ENCODE measurements around the gene CDH4. TPM values are rescaled to one million over a fixed set of nuclear protein-coding genes. Genes with fewer than 3 reads are reported as not detected.

The CDH4 gene
- total RNA-seq, 1 donor from 2014 or later: 2.2 TPM

DNA sequence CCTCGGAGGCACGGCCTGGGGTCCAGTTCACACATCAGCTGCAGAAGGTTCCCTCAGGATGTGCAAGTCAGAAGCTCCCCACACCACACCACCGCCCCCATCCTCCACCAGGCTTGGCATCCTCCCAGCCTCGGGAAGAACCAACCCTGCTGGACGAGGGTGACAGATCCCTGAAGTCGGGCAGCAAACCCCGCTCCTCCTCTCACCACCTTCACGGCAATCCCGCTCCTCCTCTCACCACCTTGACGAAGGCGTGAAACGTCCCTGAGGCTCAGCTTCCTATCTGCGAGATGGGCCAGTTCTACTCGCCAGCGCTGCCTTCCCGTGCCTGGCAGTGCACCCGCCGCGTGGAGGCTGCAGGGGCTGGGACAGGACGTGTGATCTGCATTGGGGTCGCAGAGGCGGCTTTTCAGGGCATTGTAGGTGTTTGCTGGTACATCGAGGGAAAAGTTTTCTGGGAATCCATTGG lies 486.6 kb downstream of the CDH4 start:
- DNase-seq (ENCODE audit: low spot score) (no peak), ATAC-seq (no peak)
- intact Hi-C loops (cut with DNase I): no loop called here

DNA sequence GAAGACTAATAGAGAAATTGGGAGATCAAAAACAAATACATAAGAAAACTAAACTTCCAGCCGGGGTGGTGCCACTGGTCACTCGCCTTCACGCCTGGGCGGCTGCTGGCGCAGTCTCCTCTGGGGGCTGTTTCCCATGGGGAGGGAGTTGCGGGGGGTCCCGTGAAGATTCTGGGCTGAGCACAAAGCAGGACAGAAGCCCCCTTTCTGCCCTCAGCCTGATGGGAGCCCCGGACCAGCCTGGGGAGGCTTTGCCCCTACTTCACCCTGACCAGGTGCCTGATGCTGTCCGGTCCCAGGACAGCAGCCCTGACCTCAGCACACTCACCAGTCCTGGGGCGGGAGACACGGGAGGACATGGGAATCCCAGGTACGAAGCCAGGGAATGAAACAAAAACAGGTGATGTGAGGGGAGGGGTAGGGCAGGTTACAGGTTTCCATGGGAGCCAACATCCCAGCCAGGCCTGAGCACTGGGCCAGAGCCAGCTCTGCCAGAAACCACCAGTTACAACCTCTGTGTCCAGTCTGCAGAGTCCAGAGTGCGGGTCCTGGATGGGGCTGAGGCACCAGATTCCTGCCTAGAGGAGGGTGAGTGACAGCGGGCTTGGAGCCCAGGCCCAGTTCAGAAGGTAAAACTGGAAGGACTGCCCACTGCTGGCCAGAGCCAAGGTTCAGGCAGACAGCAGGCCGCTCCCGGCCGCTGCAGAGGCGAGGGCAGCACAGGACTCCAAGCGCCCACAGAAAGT lies 487.2 kb downstream of the CDH4 start:
- DNase-seq (ENCODE audit: low spot score): no peak

DNA sequence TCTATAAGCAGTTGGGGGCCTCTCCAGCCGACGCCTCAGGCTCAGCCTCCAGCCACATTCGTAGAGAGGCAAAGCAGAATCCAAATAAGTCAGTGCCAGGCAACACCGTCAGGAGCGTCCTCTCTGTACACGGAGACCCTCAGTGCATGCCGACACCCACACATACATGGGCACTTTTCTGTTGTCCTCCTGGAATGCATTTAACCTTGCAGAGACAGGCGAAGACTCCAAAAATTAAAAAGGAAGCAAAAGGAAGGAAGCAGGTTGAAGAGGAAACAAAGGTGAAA lies 487.7 kb downstream of the CDH4 start:
- DNase-seq (ENCODE audit: low spot score): no peak
- ATAC-seq: no peak
- intact Hi-C loops (cut with DNase I): no loop called here

More for the DNA sequence above, 487.2 kb downstream of the CDH4 start:
- intact Hi-C loops (cut with DNase I): no loop called here
- ATAC-seq: no peak

DNA sequence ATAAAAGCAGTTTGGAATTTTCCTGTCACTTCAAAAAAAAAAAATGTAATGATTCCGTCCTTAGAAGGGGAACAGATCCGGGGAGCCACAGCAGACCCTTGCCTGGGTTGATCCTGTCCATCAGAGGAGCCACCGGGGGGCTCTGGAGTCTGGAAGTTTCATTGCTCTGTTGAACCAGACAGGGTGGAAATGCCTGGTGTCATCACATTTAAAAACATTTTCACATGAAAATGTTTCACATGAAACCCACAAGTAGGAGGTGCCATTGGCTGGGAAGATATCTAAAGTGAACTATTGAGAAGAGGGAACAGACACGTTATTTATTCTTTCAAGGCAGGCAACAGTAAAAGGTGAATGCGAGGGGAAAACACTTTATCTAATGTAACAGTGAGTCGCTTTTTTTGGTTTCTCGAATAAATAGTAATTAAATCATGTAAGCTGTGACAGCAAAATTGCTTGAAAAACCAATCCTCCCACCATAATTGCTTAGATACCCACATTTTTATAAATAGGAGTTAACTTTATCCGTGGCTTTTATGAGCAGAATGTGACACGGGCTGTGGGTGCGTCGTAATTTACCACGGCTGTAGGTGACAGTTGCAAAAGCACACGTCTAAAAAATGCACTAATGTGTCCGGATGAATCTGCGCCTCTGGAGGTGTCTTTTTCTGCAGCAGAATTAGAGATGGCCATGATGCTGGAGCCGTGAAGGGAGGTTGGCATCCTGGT lies 490.2 kb downstream of the CDH4 start:
- ATAC-seq (no peak), DNase-seq (ENCODE audit: low spot score) (no peak)

DNA sequence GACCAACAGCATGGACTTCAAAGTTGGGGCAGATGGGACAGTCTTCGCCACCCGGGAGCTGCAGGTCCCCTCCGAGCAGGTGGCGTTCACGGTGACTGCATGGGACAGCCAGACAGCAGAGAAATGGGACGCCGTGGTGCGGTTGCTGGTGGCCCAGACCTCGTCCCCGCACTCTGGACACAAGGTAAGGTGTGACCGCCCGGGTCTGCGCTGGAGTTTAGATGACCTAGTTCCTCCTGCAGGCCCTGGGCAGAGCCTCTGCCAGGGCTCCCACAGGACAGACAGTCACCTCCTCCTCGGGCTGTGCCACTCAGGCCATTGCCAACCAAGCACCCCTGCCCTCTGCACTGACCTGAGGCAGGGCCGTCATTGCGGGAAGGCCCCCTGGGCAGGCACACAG lies 491.5 kb downstream of the CDH4 start:
- DNase-seq (ENCODE audit: low spot score) (no peak), ATAC-seq (no peak)
- intact Hi-C loops (cut with DNase I): no loop called here

More for the DNA sequence above, 490.2 kb downstream of the CDH4 start:
- intact Hi-C loops (cut with DNase I): no loop called here

DNA sequence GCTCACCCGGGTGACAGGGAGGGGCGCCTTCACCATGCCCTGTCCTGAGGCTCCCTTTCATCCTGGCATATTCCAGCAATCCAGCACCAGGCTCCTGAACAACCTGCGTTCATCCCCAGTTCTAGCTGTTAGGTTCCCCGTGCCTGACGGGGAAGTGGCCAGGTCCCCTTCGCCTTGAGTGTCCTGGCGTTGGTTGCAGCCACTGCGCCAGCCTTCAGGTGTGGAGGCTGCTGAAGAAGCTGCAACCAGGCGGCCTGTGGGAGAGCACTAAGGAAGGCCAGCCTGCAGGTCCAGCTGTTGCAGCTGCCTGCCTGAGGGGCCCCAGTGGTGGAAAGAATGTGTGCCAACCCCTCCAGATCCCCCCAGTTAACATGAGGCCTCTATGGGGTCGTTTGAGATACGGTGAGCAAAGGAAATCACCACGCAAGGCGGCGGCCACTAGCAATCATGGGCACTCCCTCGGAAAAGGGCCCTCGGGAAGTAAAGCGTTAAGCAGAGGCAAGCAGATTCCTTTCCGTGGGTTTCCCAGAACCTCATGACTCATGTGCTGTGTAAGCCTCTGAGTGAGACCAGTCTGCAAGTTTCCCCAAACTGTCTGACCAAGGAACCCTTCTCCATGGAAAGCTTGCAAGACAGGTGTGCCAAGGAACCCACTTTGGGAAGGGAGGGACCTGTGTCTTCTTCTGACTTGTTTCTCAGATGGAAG lies 492.8 kb downstream of the CDH4 start:
- intact Hi-C loops (cut with DNase I): no loop called here
- ATAC-seq: no peak
- DNase-seq (ENCODE audit: low spot score): no peak

DNA sequence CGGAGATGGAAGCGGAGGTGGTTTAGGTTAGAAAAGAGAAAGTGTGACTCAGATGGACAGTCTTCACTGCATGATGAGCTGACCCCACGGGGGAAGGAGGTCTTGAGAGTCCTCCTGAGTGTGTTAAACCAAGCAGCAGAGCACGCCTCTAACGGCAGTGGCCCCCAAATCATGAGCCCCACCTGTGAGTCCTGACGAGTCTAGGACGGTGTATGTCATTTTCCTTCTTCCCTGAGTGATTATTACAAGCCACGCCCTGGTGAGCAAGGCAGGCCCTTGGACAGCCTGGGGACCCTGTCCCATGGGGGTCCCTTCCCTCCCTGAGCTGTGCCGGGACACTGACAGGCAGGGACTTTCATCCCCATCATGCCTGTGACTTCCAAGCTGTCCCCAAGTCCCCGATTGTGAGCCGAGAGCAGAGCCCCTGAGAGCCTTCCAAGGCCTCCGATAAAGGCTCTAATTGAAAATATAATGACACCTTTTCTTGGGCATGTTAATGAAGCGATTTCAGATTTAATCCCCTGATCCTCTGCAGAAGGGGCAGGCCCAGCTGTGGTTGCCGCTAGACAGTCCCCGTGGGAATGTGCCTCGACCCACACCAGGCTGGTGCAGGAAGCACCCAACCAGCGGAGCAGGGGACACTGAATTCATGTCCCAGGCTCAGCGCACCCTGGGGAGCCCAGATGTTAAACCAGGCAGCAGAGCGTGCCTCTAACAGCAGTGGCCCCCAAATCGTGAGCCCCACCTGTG lies 493.5 kb downstream of the CDH4 start:
- DNase-seq (ENCODE audit: low spot score): no peak
- ATAC-seq: no peak

DNA sequence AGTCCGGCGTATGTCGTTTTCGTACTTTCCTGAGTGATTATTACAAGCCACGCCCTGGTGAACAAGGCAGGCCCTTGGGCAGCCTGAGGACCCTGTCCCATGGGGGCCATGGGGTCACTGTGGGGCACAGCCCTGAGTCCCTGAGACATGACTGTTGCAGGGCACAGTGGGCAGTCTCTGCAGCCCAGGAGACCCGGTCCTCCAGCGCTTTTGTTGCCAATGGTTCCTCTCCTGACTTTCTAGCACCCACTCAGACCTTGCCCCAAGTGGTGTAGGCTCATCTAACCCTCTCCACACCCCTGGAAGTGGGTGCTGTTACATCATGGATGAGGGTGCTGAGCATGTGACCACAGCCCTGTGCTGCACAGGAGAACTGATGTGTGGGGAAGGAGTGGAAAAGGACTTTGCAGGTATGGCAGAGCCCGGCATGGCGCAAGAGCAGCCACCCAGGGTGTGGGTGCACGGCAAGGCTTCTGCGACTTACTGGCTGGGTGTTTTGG lies 494.1 kb downstream of the CDH4 start:
- intact Hi-C loops (cut with DNase I): no loop called here
- no peak for ATAC-seq

More for the DNA sequence above, 493.5 kb downstream of the CDH4 start:
- intact Hi-C loops (cut with DNase I): no loop called here

DNA sequence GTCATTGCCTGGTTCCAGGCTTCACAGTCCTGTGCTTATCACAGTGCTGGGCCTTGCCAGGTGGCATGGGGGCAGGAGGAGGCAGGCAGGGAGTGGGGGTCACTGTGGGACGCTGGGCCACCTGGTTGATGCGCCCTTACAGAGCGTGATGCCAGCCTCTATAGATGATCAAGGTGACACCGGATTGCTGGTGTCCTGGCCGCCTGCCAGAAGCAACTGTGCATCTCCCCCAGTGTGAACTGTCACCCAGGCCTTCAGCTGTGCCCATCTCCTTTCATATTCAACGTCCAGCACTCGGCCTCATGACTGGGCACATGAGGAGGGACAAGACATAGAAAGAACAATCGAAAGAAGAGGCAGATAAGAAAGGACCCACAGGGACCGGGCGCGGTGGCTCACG lies 494.7 kb downstream of the CDH4 start:
- intact Hi-C loops (cut with DNase I): no loop called here
- no peak for ATAC-seq
- no peak for DNase-seq (ENCODE audit: low spot score)

More for the DNA sequence above, 494.1 kb downstream of the CDH4 start:
- no peak for DNase-seq (ENCODE audit: low spot score)

DNA sequence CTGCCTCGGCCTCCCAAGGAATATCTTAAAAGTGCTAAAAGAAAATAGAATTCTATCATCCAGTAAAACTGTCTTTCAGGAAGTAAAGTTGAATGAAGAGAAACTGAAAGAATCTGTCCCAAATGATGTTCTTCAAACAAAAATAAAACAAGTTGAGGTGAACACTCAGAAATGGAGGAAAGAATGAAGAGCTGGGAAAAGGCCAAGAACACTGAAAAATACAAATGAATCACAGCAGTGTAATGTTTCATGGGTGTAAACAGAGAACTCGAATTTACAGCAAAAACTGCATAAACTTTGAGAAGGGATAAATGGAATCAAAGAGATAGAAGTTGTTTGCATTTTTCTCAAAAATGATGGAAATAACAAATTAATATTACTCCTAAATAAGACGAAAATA lies 496.3 kb downstream of the CDH4 start:
- DNase-seq (ENCODE audit: low spot score) (no peak), ATAC-seq (no peak)
- intact Hi-C loops (cut with DNase I): no loop called here

DNA sequence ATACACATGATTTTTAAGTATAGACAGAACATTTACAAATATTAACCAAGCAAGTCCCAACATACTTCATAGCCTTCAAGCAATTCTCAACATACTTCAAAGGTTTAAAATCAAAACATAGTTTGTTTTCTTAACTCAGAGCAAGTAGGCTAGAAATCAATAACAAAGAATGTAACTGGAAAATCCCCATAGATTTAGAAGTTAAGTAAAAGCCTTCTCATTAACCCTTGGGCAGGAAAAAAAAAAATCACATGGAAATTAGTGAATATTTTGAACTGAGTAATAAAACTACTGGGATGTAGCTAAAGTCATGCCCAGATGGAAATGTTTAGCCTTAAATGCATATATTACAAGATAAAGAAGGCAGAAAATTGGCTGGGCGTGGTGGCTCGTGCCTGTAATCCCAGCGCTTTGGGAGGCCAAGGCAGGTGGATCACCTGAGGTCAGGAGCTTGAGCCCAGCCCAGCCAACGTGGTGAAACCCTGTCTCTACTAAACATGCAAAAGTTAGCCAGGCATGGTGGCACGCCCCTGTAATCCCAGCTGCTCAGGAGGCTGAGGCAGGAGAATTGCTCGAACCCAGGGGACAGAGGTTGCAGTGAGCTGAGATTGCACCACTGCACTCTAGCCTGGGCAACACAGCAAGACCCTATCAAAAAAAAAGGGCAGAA lies 497.5 kb downstream of the CDH4 start:
- intact Hi-C loops (cut with DNase I): no loop called here

DNA sequence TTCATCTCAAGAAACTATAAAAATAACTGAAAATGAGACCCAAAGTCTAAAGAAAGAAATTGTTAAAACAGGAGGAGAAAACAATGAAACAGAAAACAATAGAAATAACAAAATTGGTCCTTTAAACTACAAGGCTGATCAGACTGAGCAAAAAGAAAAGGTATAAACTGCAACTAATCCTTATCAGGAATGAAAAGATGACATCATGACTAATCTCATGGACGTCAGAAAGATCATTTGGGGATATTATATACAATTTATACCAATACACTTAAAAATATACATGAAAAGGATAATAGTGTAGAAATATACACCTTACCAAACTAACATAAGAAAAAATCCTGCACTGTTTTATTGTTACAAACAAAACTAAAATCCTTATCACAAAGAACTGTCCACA lies 498.0 kb downstream of the CDH4 start:
- intact Hi-C loops (cut with DNase I): no loop called here
- DNase-seq (ENCODE audit: low spot score) (no peak), ATAC-seq (no peak)

More for the DNA sequence above, 497.5 kb downstream of the CDH4 start:
- no peak for ATAC-seq
- no peak for DNase-seq (ENCODE audit: low spot score)

DNA sequence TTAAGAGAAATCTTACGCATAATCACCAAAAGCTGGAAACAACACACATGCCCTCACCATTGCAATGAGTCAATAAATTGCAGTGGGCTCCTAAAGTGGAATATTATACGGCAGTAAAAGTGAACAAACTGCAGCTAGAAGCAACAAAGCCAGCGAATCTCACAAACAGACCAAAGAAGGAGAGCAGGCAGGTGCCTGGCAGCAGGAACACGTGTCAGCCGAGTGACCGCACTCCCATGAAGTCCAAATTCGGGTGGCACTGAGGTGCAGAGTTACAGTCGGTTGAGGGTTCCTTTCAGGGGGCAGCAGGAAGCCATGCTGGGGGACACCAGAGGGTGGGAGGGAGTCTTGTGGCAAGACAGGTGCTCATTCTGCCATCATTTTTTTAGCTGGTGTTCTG lies 500.5 kb downstream of the CDH4 start:
- intact Hi-C loops (cut with DNase I): no loop called here
- no peak for DNase-seq (ENCODE audit: low spot score)
- no peak for ATAC-seq

DNA sequence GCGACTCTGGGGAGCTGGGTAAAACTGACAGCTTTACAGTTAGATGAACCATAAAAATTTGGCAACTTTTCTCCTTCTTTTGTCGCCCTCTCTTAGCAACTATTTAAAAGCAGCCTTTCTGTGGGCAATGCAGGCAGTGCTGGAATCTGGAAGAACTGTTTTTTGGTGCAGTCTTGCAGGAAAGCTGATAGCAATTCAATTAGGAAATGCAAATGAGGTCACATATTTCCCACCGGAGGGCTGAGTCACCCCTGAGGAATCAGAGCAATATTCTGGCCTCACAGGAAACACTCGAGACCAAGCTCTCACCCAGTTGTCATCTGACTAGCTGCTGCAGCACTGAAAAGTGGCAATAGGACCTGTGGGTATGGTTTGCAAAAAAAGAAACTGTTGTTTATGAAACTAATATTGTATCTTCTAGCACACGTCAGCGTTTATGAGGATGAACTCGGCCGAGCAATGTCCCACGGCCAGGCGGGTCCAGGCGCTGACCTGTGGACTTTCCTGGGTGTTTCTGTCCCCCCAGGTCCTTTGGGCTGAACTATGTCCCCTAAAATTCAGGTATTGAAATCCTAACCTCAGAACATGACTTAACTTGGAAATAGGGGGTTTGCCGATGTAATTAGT lies 501.4 kb downstream of the CDH4 start:
- ATAC-seq (no peak), DNase-seq (ENCODE audit: low spot score) (no peak)
- intact Hi-C loops (cut with DNase I): no loop called here

DNA sequence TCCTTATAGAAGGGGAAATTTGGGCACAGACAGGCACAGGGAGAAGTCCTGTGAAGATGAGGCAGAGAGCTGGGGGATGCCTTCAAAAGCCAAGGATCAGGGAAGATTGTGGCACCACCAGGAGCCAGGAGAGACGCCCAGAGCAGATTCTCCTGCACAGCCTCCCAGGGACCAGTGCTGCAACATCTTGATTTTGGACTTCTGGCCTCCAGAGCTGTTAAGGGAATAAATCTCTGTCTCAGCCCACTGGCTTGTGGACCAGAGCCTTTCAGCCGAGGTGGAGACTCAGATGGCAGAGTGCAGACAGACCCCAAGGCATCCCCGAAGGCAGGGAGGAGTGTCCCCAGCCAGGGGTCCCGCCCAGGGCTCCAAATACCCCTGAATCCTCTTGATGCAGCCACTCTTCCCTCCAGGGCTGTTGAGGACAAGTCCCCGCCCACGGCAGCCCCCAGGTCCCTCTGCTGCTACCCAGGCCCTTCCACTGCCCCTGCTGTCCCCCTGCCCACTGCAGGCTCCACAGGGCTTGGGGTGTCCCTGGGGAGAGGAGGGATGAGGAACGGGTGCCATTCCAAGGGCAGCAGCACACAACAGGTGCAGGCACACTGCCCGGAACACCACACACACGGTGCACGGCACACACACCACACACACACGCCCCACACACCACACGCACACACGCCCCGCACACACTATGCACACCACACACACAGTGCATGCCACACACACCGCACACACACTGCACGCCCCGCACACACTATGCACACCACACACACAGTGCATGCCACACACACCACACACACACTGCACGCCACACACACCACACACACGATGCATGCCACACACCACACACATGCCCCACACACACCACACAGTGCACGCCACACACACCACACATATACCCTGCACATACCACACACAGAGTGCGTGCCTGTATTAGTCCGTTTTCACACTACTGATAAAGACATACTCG lies 502.2 kb downstream of the CDH4 start:
- DNase-seq (ENCODE audit: low spot score): no peak
- no peak for ATAC-seq
- intact Hi-C loops (cut with DNase I): no loop called here

DNA sequence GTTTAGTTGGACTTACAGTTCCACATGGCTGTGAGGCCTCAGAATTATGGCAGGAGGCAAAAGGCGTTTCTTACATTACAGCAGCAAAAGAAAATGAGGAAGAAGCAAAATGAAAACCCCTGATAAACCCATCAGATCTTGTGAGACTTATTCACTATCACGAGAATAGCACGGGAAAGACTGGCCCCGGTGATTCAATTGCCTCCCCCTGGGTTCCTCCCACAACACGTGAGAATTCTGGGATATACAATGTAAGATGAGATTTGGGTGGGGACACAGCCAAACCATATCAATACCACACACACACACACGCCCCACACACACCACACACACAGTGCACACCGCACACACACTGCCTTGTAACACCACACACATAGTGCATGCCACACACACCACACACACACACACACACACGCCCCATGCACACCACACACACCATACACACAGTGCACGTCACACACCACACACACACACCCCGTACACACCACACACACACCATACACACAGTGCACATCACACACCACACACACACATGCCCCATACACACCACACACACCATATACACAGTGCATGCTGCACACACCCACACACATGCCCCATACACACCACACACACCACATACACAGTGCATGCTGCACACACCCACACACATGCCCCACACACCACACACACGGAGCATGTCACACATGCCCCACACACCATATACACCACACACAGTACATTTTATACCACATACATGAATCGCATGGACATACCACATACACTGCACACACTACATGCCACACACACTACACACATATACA lies 503.1 kb downstream of the CDH4 start:
- intact Hi-C loops (cut with DNase I): no loop called here
- ATAC-seq: no peak
- DNase-seq (ENCODE audit: low spot score): no peak
